MG63 (cell line): ENCODE measurements around the gene SLC17A2. TPM values are rescaled to one million over a fixed set of nuclear protein-coding genes. Genes with fewer than 3 reads are reported as not detected.

Source experiments
- DNase-seq: peaks from one replicate; pipeline ENCODE4 v3.0.0-alpha.2; 2020
- H3K27me3 ChIP-seq: fragments of 250-450 bp; sonication (Bioruptor Pico); 2 replicates; pipeline ENCODE4 v1.5.1; 2020; ENCODE audit warnings: mild to moderate bottlenecking, moderate library complexity
- H3K36me3 ChIP-seq: fragments of 250-450 bp; sonication (Bioruptor Pico); 2 replicates; pipeline ENCODE4 v1.5.1; 2020; ENCODE audit warnings: mild to moderate bottlenecking, moderate library complexity
- H3K4me3 ChIP-seq: fragments of 250-450 bp; sonication (Bioruptor Pico); 2 replicates; pipeline ENCODE4 v1.5.1; 2020; ENCODE audit warnings: mild to moderate bottlenecking, moderate library complexity
- H3K9me3 ChIP-seq: fragments of 250-450 bp; sonication (Bioruptor Pico); 2 replicates; pipeline ENCODE4 v1.5.1; 2020; ENCODE audit warnings: mild to moderate bottlenecking, moderate library complexity
- total RNA-seq: library from RNA; depleted of rRNA; stranded (reverse); fragments of >200 nt; shearing (Covaris generic); gene quantifications from 2 replicates; pipeline ENCODE4 v1.2.3, GENCODE V29; 2014; ENCODE audit warnings: low replicate concordance; rRNA removed

SLC17A2 gene, protein sequence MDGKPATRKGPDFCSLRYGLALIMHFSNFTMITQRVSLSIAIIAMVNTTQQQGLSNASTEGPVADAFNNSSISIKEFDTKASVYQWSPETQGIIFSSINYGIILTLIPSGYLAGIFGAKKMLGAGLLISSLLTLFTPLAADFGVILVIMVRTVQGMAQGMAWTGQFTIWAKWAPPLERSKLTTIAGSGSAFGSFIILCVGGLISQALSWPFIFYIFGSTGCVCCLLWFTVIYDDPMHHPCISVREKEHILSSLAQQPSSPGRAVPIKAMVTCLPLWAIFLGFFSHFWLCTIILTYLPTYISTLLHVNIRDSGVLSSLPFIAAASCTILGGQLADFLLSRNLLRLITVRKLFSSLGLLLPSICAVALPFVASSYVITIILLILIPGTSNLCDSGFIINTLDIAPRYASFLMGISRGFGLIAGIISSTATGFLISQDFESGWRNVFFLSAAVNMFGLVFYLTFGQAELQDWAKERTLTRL
- total RNA-seq = not detected in 2 replicates

DNA sequence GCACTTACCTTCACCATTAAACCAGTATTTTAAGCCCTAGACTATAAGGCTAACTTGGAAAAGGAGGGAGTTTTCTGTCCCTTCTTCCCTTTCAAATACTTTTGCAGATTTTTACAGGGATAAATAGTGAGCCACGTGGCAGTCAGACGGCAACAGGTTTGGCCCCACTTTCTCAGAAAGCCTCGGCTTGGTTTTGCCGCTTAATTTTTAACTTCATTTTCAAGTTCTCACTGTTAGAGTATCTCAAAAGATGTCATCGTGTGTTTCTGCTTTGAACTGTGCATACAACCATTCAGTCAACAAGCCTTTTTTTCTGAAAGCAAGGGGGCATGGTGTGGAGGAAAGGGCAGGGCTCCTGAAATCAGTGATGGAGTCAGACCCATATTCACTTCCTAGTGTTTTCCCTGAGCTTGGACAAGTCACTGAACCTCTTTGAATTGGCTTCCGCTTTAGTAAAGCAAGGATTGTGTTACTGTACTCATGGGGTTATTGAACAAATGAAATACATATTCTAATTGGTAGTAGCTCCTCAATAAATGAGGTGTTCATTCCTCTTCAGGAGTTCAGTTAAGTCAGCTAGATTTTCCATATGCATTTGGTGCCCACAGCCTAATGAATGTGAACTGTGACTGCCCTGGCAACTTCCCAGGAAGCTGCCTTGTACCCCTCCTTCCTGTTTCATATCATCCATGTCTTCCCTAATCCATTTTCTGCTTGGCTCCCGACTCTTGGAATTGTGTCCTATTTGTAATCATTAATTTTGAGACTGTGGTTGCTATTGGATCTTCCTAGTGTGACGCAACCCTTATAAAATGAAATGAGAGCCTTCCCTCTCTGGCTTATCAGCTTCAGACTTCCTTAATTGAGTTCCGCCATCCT lies at the start of gene SLC17A2:
TSS of gene SLC17A2 (minus strand) at position 160 of the 879 bp plus-strand sequence. CDS start 4,895 bp downstream, outside the sequence.
- H3K36me3 ChIP-seq = no peaks in the 10 kb centered on the region
- no peak for DNase-seq
- no peak within 1 kb of the TSS for H3K4me3 ChIP-seq
- H3K9me3 ChIP-seq = no peaks in the 10 kb centered on the region
- H3K27me3 ChIP-seq = no peaks in the 10 kb centered on the region

DNA sequence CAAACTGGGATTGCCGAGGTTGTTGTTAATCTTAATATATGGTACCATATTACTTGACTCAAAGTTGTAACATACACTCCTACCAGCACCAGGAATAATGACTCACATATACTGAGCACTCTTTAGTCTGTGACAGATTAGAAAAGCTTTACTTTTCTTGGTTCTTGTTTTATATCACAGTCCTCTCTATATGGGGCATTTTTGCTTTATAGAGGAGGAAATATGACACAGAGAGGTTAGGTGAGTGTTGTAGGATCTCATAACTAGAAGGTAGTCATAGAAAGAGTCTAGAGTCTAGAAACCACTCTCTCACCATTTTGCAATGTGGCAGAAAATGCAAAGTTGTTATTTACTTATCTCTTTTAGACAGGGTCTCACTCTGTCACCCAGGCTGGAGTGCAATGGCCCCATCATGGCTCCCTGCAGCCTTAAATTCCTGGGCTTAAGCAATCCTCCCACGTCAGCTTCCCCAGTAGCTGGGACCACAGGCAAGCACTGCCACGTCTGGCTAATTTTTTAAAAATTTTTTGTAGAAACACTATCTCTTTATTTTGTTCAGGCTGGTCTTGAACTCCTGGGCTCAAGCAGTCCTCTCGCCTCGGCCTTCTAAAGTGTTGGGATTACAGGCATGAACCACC lies 45.6 kb upstream of the SLC17A2 start:
- Histone ChIP-seq H3K36me3 (peaks cover 24% of the 10 kb centered on the region), H3K4me3 (no peak overlapping the region), H3K27me3 (no peaks in the 10 kb centered on the region), H3K9me3 (no peaks in the 10 kb centered on the region)
- no peak for DNase-seq

DNA sequence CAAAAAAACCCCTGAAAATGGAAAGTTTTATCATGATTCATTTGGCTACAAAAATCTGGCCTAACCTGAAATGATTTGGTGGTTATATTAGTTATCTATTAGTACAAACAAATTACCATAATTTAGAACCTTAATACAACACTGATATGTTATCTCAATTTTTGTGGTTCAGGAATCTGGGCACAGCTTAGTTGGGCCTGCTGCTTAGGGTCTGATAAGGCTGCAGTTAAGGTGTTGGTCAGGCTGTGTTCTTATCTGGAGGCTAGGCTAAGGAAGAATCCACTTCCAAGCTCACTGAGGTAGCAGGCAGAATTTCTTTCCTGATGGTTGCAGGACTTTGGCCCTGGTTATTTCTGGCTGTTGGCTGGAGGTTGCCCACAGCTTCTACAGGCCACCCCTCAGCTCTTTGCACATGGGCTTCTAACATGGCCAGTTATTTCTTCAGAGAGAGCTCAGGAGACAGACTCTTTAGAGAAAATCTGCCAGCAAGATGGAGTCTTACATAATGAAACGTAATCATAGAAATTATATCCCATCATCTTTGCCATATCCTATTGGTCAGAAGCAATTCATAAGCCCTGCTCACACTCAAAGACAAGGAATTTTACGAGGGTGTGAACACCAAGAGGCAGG lies 43.5 kb upstream of the SLC17A2 start:
- Histone ChIP-seq H3K4me3 (no peak overlapping the region), H3K36me3 (peaks cover 36% of the 10 kb centered on the region)

DNA sequence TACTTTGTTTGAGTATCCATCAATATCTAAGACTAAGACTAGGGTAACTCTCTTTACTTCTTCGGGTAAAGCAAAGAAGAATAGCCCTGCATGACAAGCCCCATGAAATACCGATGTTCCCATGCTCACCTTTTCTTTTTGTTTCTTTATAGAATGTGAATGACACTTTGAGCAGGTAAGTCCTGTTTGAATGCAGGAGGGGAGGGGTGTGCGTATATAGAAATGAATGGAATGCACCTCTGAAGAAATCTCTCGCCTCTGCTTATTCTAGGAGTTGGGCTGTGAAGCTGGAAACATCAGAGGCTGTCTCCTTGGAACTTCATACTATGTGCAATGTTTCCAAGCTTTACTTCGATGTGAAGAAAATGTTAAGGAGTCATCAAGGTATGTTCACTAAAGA lies 42.4 kb upstream of the SLC17A2 start:
- Histone ChIP-seq H3K4me3 (no peak overlapping the region), H3K36me3 (peaks cover 36% of the 10 kb centered on the region), H3K9me3 (no peaks in the 10 kb centered on the region), H3K27me3 (no peaks in the 10 kb centered on the region)
- DNase-seq = no peak

More for the DNA sequence above, 43.5 kb upstream of the SLC17A2 start:
- Histone ChIP-seq H3K9me3 (no peaks in the 10 kb centered on the region), H3K27me3 (no peaks in the 10 kb centered on the region)
- DNase-seq = no peak

DNA sequence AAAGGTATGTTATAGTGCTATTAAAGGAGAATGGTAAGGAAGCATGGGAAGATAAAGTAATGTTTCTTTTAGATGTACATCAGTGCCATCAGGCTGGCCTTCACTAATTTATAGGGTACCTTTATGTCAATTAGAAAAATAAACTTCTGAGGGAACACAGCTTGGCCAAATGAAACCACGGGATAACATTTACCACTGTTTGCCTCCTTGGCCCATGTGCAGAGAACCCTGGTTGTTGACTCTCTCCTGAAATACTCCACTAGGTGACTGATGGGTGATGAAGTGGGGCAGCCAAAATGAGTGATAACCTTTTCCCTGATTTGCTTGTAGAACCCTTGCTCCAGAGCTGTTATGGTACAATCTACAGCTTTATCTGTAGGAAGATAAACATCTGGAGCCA lies 41.6 kb upstream of the SLC17A2 start:
- DNase-seq = no peak
- Histone ChIP-seq H3K36me3 (peaks cover 36% of the 10 kb centered on the region), H3K4me3 (no peak overlapping the region), H3K27me3 (no peaks in the 10 kb centered on the region), H3K9me3 (no peaks in the 10 kb centered on the region)

DNA sequence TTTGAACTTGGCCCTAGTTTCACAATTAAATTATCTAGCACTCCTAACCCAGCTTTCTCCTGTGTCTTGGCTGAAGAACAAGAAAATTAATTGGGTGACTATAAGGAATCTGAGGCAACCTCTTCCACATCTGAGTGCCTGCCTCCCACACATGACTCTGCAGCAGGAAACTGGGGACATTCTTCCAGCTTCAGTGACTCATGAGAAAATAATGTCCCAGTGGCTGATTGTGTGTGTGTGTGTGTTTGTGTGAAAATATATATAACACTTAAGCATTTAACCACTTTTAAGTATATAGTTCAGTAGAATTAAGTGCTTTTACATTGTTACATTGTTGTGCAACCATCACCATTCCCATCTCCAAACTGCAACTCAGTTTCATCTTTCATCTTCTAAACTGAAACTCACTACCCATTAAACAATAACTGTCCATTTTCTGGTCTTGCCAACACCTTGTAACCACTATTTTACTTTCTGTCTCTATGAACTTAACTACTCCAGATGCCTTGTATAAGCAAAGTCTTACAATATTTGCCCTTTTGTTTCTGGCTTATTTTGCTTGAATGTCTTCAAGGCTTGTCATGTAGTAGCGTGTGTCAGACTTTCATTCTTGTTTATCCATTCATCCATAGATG lies 40.8 kb upstream of the SLC17A2 start:
- H3K9me3 ChIP-seq = no peaks in the 10 kb centered on the region
- no peaks in the 10 kb centered on the region for H3K27me3 ChIP-seq
- peak; percentile 61 for DNase-seq
- H3K4me3 ChIP-seq = no peak overlapping the region
- peaks cover 38% of the 10 kb centered on the region for H3K36me3 ChIP-seq

DNA sequence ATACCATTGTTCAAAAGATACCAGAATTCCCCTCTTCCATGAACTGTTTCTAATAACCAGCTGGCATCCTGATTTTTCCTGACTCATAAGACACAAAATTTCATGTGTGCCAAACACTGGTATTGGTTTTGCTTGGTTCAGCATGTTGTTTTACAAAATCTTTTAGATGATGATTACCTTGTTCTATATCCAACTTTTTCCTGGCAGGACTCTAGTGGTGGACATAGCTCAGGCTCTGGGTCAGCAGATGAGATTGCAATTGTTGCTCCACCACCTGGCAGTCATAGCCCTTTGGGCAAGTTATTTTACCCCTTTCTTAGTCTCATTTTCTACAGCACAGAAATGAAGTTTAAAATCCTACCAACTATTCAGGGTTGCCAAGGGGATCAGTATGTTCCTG lies 38.3 kb upstream of the SLC17A2 start:
- Histone ChIP-seq H3K27me3 (no peaks in the 10 kb centered on the region), H3K9me3 (no peaks in the 10 kb centered on the region), H3K4me3 (no peak overlapping the region), H3K36me3 (peaks cover 40% of the 10 kb centered on the region)
- peak; percentile 43 for DNase-seq

DNA sequence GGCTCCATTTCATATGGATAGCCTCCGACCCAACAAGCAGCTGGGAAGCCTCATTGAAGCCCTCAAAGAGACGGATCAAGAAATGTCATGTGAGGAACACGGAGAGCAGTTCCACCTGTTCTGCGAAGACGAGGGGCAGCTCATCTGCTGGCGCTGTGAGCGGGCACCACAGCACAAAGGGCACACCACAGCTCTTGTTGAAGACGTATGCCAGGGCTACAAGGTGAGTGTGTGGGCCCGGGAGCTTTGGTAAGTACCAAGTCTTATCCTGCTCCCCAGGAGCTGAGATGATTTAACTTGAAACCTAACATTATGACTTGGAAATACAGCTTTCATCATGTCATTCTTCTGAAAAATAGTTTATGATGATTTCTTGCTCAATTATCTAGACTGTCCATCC lies 36.2 kb upstream of the SLC17A2 start:
- Histone ChIP-seq H3K4me3 (no peak overlapping the region), H3K36me3 (peaks cover 21% of the 10 kb centered on the region), H3K9me3 (no peaks in the 10 kb centered on the region), H3K27me3 (no peaks in the 10 kb centered on the region)
- no peak for DNase-seq

DNA sequence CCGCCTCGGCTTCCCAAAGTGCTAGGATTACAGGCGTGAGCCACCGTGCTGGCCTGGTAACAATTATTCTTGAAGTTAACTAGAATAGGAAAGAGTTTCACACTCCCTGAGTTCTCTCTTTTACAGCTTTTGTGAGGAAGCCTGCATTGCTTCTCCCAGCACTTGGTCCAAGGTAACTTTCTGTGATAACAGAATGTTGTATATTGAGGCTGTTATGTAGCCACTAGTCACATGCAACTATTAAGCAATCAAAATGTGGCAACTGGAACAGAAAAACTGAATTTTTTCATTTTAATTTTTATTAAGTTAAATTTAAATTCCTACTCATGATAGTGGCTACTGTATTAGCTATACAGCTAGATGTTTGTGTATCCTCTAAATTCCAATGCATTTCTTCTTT lies 34.6 kb upstream of the SLC17A2 start:
- Histone ChIP-seq H3K9me3 (no peaks in the 10 kb centered on the region), H3K27me3 (no peaks in the 10 kb centered on the region), H3K36me3 (peaks cover 11% of the 10 kb centered on the region), H3K4me3 (no peak overlapping the region)
- DNase-seq = no peak

DNA sequence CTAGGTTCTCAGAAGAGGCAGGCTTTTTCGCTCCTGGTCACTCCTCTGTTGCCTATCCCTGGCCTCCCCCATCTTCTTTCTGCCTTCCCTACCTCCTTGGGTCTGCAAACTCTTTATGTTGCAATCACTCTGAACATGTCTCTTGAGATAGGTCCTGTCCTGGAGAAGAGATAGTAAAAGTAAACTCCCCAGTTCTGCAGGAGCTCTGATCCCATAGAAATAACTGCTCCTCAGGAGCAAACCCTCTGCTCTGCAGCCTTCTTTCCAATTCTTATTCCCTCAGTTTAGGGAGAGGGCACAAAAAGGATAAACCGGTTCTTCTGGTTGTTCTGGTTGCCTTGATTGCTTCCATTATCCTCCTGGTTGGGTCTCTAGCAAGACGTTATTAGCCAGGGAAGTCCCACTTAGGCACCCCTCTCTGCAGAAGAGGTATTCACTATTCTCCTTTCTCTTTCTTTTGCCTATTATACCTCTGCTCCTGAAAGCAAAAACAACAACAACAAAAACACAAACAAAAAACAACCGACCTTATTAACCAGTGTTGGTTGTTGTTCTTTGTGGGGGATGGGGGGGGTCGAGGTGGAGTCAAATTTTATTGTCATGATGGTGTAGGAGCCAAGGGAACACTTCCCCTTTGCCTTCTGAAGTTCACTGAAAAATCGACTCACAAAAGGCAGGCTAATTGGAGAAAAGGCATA lies 33.1 kb upstream of the SLC17A2 start:
- no peaks in the 10 kb centered on the region for H3K27me3 ChIP-seq
- H3K36me3 ChIP-seq = peaks cover 5% of the 10 kb centered on the region; the same call in 1 of the 2 replicates
- H3K4me3 ChIP-seq = peak overlapping the region; percentile 55
- DNase-seq = no peak
- no peaks in the 10 kb centered on the region for H3K9me3 ChIP-seq

DNA sequence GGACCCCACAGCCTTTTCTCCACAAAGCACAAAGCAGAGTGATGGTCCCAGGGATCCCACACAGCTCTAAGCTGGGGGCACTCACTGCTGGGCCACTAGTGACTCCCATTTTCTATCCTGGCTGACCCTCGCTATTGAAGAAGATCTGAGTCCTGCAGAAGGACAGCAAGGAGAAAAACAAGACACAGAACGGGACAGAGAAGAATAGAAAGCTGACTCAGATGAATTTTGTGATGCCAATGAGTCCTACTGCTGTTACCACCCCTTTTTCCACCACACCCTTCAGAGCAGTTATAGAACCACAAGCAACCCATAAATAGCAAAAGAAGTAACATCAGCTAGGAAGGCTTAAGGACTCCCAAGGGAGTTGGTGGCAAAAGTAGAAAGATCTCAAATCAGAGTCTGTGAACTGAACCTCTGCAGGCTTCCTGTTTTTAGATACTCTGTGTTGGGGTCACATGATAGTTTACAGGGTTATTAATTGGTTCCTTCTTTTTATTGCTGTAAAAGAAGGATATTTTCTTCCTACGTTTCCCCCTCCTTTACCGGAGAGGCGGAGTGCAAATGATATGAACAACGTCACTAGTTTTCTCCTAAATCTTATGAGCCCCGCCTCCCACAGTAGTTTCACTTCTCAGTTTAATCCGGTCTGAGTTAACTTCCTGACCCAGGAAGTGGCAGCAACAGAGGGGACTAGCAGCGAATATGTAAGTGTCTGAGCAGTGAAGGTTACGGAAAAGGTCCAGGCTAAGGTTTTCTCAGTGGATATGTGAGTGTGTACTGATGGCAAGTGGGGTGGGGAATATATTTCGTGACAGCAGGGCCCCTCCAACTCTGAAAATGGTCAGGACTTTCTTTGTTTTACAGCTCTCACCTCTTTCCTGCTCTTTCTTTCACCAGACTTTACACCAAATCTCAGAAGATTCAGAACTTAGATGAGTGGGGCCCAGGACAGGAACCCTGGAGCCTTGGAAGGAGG lies 31.9 kb upstream of the SLC17A2 start, which contains the start of gene TRIM38:
TSS of gene TRIM38 (plus strand) at position 654 of the 979 bp plus-strand sequence. CDS start 3,721 bp downstream, outside the sequence.
- Histone ChIP-seq H3K9me3 (no peaks in the 10 kb centered on the region), H3K4me3 (peak within 1 kb of the TSS; percentile 55), H3K36me3 (peaks cover 5% of the 10 kb centered on the region; the same call in 1 of the 2 replicates), H3K27me3 (no peaks in the 10 kb centered on the region)
- DNase-seq = peak; percentile 54

DNA sequence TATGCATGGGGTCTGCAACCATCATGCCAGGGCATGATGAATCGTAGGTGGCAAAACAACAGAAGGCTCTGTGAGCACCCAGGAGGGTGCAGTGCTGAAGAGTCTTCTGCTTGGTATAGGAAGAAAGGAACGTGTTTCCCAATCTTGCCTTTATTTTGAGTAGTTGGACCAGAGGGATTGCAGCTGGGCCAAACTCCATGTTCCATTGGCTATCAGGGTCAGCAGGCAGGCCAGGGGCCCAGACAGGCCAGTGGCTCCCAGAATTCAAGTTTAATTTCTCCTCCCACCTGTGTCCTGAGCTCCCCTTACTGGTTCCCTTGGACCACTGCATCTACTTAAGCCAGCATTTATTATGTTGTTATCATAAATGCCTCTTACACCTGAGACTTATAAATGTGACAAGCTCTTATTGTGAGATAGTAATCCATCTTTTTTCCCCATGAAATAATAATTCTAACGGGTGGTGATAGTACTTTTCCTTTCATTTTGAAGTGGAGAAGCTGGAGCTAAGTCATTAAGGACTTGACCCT lies 31.2 kb upstream of the SLC17A2 start:
- Histone ChIP-seq H3K27me3 (no peaks in the 10 kb centered on the region), H3K36me3 (peaks cover 5% of the 10 kb centered on the region; the same call in 1 of the 2 replicates), H3K4me3 (peak overlapping the region; percentile 55; the same call in 1 of the 2 replicates), H3K9me3 (no peaks in the 10 kb centered on the region)
- DNase-seq = no peak

DNA sequence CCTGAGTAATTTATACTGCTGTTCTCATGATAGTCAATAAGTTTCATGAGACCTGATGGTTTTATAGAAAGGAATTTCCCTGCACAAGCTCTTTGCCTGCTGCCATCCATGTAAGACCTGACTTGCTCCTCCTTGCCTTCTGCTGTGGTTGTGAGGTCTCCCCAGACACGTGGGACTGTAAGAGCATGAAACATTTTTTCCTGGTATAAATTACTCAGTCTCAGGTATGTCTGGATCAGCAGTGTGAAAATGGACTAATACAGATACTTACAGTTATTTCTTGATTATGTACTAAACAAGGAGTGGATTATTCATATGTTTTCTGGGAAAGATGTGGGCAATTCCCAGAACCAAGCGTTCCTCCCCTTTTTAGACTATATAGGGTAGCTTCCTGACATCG lies 30.2 kb upstream of the SLC17A2 start:
- no peaks in the 10 kb centered on the region for H3K9me3 ChIP-seq
- DNase-seq = no peak
- no peak overlapping the region for H3K4me3 ChIP-seq
- H3K36me3 ChIP-seq = 0 out of 2 replicates have a peak, but pooled peaks cover 2% of the 10 kb centered on the region
- H3K27me3 ChIP-seq = no peaks in the 10 kb centered on the region
